Lower leg skin (tissue), 4 donors: ENCODE results near the gene LEKR1. TPM values are rescaled to one million over a fixed set of nuclear protein-coding genes. Genes with fewer than 3 reads are reported as not detected.

Source experiments
- DNase-seq, 2 donors: peaks; one replicate each; pipeline ENCODE4 v3.0.0-alpha.2; 2019; ENCODE audit warnings: low spot score in 2 of 2
- H3K4me3 ChIP-seq: fragments of 200-600 bp; sonication (generic); 2 replicates; pipeline ENCODE4 v1.5.1; 2017; ENCODE audit warnings: mild to moderate bottlenecking, low read depth; ENCODE audit not compliant: poor library complexity, severe bottlenecking
- CTCF ChIP-seq, 3 donors: fragments of 450-650 bp; IDR thresholded peaks; one replicate each; pipeline ENCODE4 v1.5.1; 2016; ENCODE audit warnings: antibody characterized with exemption in 3 of 3, mild to moderate bottlenecking in 3 of 3, moderate library complexity in 2 of 3
- POLR2A ChIP-seq, 2 donors: fragments of 450-650 bp; IDR thresholded peaks; one replicate each; pipeline ENCODE4 v1.6.1; 2016 to 2017; ENCODE audit warnings: antibody characterized with exemption in 2 of 2, mild to moderate bottlenecking in 1 of 2, moderate library complexity in 1 of 2
- WGBS, 2 donors: methylation state at CpG; one replicate each; pipeline ENCODE4 v1.1.5; 2018; 5-methylcytosine and 5-hydroxymethylcytosine counted together
- intact Hi-C: fragments of 100-400 bp; cut with DNase I; formaldehyde crosslinking; loops from one replicate; pipeline ENCODE4 v1.15.0; 2023; ENCODE audit warnings: low total_unique reads
- total RNA-seq, 4 donors: library from RNA; depleted of rRNA; stranded (reverse); fragments of >200 nt; gene quantifications; one replicate each; pipeline ENCODE4 v1.1.0, GENCODE V29; 2016

The LEKR1 gene
- total RNA-seq, 4 donors from 2014 or later: 0.39 to 2.5 (median 0.89) TPM; not detected in 1

GRCh38 chr3:157071744-157072525 lies 245.8 kb downstream of the LEKR1 start:
- WGBS, 2 donors: 96 to 100% methylated on average over 2 of the region's 2 CpGs
- H3K4me3 ChIP-seq: no peak overlapping the region
- TF ChIP-seq CTCF (IDR thresholded peaks at IDR 0.05): no peak
- no peak for TF ChIP-seq POLR2A (IDR thresholded peaks at IDR 0.05)
- no peak for DNase-seq
- intact Hi-C loops: no loop called here

- 35 to 36% methylated on average over 4 of the region's 4 CpGs for WGBS, 2 donors
- DNase-seq: no peak
- intact Hi-C loops: no loop called here
- H3K4me3 ChIP-seq: no peak overlapping the region
- TF ChIP-seq CTCF (IDR thresholded peaks at IDR 0.05) (no peak), POLR2A (IDR thresholded peaks at IDR 0.05) (no peak)
Measured at GRCh38 chr3:157073810-157074209, 247.7 kb downstream of the LEKR1 start.

GRCh38 chr3:157074490-157074889 lies 248.3 kb downstream of the LEKR1 start:
- no peak overlapping the region for H3K4me3 ChIP-seq
- no peak for DNase-seq
- WGBS, 2 donors: 85 to 100% methylated on average over 3 of the region's 3 CpGs
- intact Hi-C loops: no loop called here
- TF ChIP-seq CTCF (IDR thresholded peaks at IDR 0.05) (no peak), POLR2A (IDR thresholded peaks at IDR 0.05) (no peak)

GRCh38 chr3:157074981-157075380 lies 248.8 kb downstream of the LEKR1 start:
- H3K4me3 ChIP-seq: no peak overlapping the region
- DNase-seq: no peak
- intact Hi-C loops: no loop called here
- TF ChIP-seq POLR2A (IDR thresholded peaks at IDR 0.05) (no peak), CTCF (IDR thresholded peaks at IDR 0.05) (no peak)
- WGBS, 2 donors: 87 to 96% methylated on average over 2 of the region's 2 CpGs

GRCh38 chr3:157075693-157076420 lies 249.7 kb downstream of the LEKR1 start:
- TF ChIP-seq POLR2A (IDR thresholded peaks at IDR 0.05) (no peak), CTCF (IDR thresholded peaks at IDR 0.05) (no peak)
- no peak overlapping the region for H3K4me3 ChIP-seq
- 34 to 40% methylated on average over 7 of the region's 7 CpGs for WGBS, 2 donors
- DNase-seq: peak in 1 of 2 donors; percentile 78
- intact Hi-C loops: no loop called here
